Astrocyte of the spinal cord (primary cell): ENCODE measurements around the gene WDR37.

Source experiments
- DNase-seq: peaks from one replicate; pipeline ENCODE4 v3.0.0; 2011; ENCODE audit warnings: low read depth, low spot score
- H3K4me3 ChIP-seq: 2 replicates; pipeline ENCODE4 v1.5.1; 2011; ENCODE audit warnings: low read depth, mild to moderate bottlenecking, low read length, moderate library complexity
- CTCF ChIP-seq: IDR thresholded peaks from 2 replicates; pipeline ENCODE4 v1.5.1; 2012; ENCODE audit warnings: low read depth, mild to moderate bottlenecking, low read length, inconsistent platforms
- in situ Hi-C: cut with HindIII; loops from 2 replicates; pipeline ENCODE4 v1.10.0; 2017; ENCODE audit warnings: low sequenced_read_pairs

The WDR37 gene

GRCh38 chr10:1084011-1084950 lies 28.1 kb downstream of the WDR37 start:
- no peak overlapping the region for H3K4me3 ChIP-seq

GRCh38 chr10:1085258-1085657 lies 29.1 kb downstream of the WDR37 start:
- in situ Hi-C loops, result no loop called here
- H3K4me3 ChIP-seq, result no peak overlapping the region
- no peak for DNase-seq
- TF ChIP-seq CTCF, result no peak

More at GRCh38 chr10:1084011-1084950, 28.1 kb downstream of the WDR37 start:
- DNase-seq, result no peak
- no peak for TF ChIP-seq CTCF
- in situ Hi-C loops, result no loop called here

GRCh38 chr10:1086787-1087186 lies 30.6 kb downstream of the WDR37 start:
- DNase-seq, result no peak
- in situ Hi-C loops, result no loop called here
- no peak overlapping the region for H3K4me3 ChIP-seq
- no peak for TF ChIP-seq CTCF

GRCh38 chr10:1089017-1089689 lies 33.0 kb downstream of the WDR37 start:
- TF ChIP-seq CTCF, result no peak
- DNase-seq, result no peak
- no peak overlapping the region for H3K4me3 ChIP-seq
- in situ Hi-C loops, result no loop called here

GRCh38 chr10:1090696-1091095 lies 34.5 kb downstream of the WDR37 start:
- in situ Hi-C loops, result no loop called here

GRCh38 chr10:1093696-1094095 lies 37.5 kb downstream of the WDR37 start:
- in situ Hi-C loops, result no loop called here
- no peak for TF ChIP-seq CTCF
- DNase-seq, result no peak
- H3K4me3 ChIP-seq, result no peak overlapping the region

More at GRCh38 chr10:1090696-1091095, 34.5 kb downstream of the WDR37 start:
- no peak for DNase-seq
- no peak for TF ChIP-seq CTCF
- no peak overlapping the region for H3K4me3 ChIP-seq
